ENCODE results near the gene TBC1D1. TPM values are rescaled to one million over a fixed set of nuclear protein-coding genes. Genes with fewer than 3 reads are reported as not detected.
A peak's percentile ranks its signal among the peaks of the same experiment; 100 is the strongest.

The TBC1D1 gene
- total and polyA plus RNA-seq, 2 experiments from 2014 or later = 53.9 to 151 TPM

GRCh38 chr4:38094419-38094818, 203.5 kb downstream of the TBC1D1 start:
- ATAC-seq = peak; percentile 45; the same call in 2 of the 3 replicates
- no peak overlapping the region for H3K27ac Mint-ChIP-seq
- peak; percentile 38 for DNase-seq (ENCODE audit: low spot score)
- Histone ChIP-seq H3F3A (replicated peaks; ENCODE audit: low read depth) (no peaks in the 10 kb centered on the region), H4K20me1 (replicated peaks; ENCODE audit: insufficient read depth) (no peaks in the 10 kb centered on the region), H3K27me3 (ENCODE audit: insufficient read depth) (no peaks in the 10 kb centered on the region), H3K4me3 (no peak overlapping the region), H3K4me1 (ENCODE audit: insufficient read depth) (peaks cover 9% of the 10 kb centered on the region; the same call in 1 of the 2 replicates), H3K4me2 (no peak overlapping the region), H3K9me2 (ENCODE audit: insufficient read depth) (no peaks in the 10 kb centered on the region), H3K36me3 (ENCODE audit: insufficient read depth) (no peaks in the 10 kb centered on the region; the same call in 1 of the 2 replicates), H3K79me2 (replicated peaks; ENCODE audit: insufficient read depth) (no peaks in the 10 kb centered on the region), H2AFZ (no peak overlapping the region), H3K27ac (ENCODE audit: low read depth) (peak overlapping the region; percentile 34; the same call in 1 of the 2 replicates)
- peaks cover 2% of the 10 kb centered on the region for H3K27me3 Mint-ChIP-seq (ENCODE audit: insufficient read depth, low read depth, poor library complexity)
- no peak for TF ChIP-seq REST (IDR thresholded peaks at IDR 0.05; ENCODE audit: unreplicated experiment)
- TF ChIP-seq EZH2 (IDR thresholded peaks at IDR 0.05; ENCODE audit: low read depth, unreplicated experiment) = no peak
- no peak for TF ChIP-seq CTCF (conservative IDR thresholded peaks at IDR 0.05; ENCODE audit: low read depth in 2 of 2)
- TF ChIP-seq STAT1 (IDR thresholded peaks at IDR 0.05; ENCODE audit: unreplicated experiment) = no peak
- H3K9me3 Mint-ChIP-seq = no peaks in the 10 kb centered on the region
- H3K4me3 Mint-ChIP-seq = no peak overlapping the region
- H3K36me3 Mint-ChIP-seq (ENCODE audit: low read depth) = peaks cover 30% of the 10 kb centered on the region
- peaks cover 26% of the 10 kb centered on the region for H3K4me1 Mint-ChIP-seq

- H4K20me1 ChIP-seq (replicated peaks; ENCODE audit: insufficient read depth) = peaks cover 4% of the 10 kb centered on the region; the same call in 1 of the 2 replicates
- Mint-ChIP-seq H3K36me3 (ENCODE audit: low read depth) (peaks cover 27% of the 10 kb centered on the region), H3K27ac (no peak overlapping the region), H3K27me3 (ENCODE audit: insufficient read depth, low read depth, poor library complexity) (no peaks in the 10 kb centered on the region), H3K4me1 (peaks cover 16% of the 10 kb centered on the region), H3K9me3 (no peaks in the 10 kb centered on the region), H3K4me3 (no peak overlapping the region)
- H3K36me3 ChIP-seq (ENCODE audit: insufficient read depth) = peaks cover 4% of the 10 kb centered on the region; the same call in 1 of the 2 replicates
- ATAC-seq = no peak
- no peak overlapping the region for H3K27ac ChIP-seq (ENCODE audit: low read depth)
- no peaks in the 10 kb centered on the region for H3K9me2 ChIP-seq (ENCODE audit: insufficient read depth)
- no peak overlapping the region for H3K4me2 ChIP-seq
- no peaks in the 10 kb centered on the region for H3F3A ChIP-seq (replicated peaks; ENCODE audit: low read depth)
- H2AFZ ChIP-seq = no peak overlapping the region
- no peak for DNase-seq (ENCODE audit: low spot score)
- H3K4me3 ChIP-seq = no peak overlapping the region
- peaks cover 9% of the 10 kb centered on the region; the same call in 1 of the 2 replicates for H3K4me1 ChIP-seq (ENCODE audit: insufficient read depth)
- no peaks in the 10 kb centered on the region for H3K79me2 ChIP-seq (replicated peaks; ENCODE audit: insufficient read depth)
- TF ChIP-seq NANOG (IDR thresholded peaks at IDR 0.05; ENCODE audit: borderline replicate concordance) = no peak
- no peak for TF ChIP-seq CTCF (conservative IDR thresholded peaks at IDR 0.05; ENCODE audit: low read depth in 2 of 2)
- TF ChIP-seq ETS1 (IDR thresholded peaks at IDR 0.05) = no peak
- TF ChIP-seq ZNF114 (CRISPR knock-in tag; IDR thresholded peaks at IDR 0.05) = no peak
- no peaks in the 10 kb centered on the region for H3K27me3 ChIP-seq (ENCODE audit: insufficient read depth)
These were observed 204.8 kb downstream of the TBC1D1 start for GRCh38 chr4:38095691-38096090.

Measured in GM23338 (cell line).